Stomach smooth muscle (tissue), 2 donors: Measurements from ENCODE around the gene TMEM269.

Source experiments
- H3K27ac ChIP-seq: one replicate; pipeline ENCODE4 v1.7.0; 2013; ENCODE audit warnings: mild to moderate bottlenecking, low read length, inconsistent platforms
- H3K27me3 ChIP-seq, 2 donors: one replicate each; pipeline ENCODE4 v1.7.0; 2013; ENCODE audit warnings: low read length in 2 of 2; ENCODE audit not compliant: insufficient read depth in 2 of 2, control insufficient read depth in 1 of 2
- H3K36me3 ChIP-seq, 2 donors: one replicate each; pipeline ENCODE4 v1.7.0; 2013; ENCODE audit warnings: low read length in 2 of 2; ENCODE audit not compliant: control insufficient read depth in 2 of 2, insufficient read depth in 2 of 2
- H3K4me1 ChIP-seq: one replicate; pipeline ENCODE4 v1.7.0; 2013; ENCODE audit warnings: low read length; ENCODE audit not compliant: control insufficient read depth, insufficient read depth
- H3K4me3 ChIP-seq, 2 donors: one replicate each; pipeline ENCODE4 v1.7.0; 2013; ENCODE audit warnings: low read length in 2 of 2
- H3K9ac ChIP-seq, 2 donors: one replicate each; pipeline ENCODE4 v1.7.0; 2013; ENCODE audit warnings: low read length in 2 of 2, mild to moderate bottlenecking in 1 of 2
- H3K9me3 ChIP-seq, 2 donors: one replicate each; pipeline ENCODE4 v1.7.0; 2013; ENCODE audit warnings: low read length in 2 of 2; ENCODE audit not compliant: control insufficient read depth in 2 of 2
- donor health status: healthy.
- donor health status: Pancreatic carcinoma.

TMEM269 gene

DNA sequence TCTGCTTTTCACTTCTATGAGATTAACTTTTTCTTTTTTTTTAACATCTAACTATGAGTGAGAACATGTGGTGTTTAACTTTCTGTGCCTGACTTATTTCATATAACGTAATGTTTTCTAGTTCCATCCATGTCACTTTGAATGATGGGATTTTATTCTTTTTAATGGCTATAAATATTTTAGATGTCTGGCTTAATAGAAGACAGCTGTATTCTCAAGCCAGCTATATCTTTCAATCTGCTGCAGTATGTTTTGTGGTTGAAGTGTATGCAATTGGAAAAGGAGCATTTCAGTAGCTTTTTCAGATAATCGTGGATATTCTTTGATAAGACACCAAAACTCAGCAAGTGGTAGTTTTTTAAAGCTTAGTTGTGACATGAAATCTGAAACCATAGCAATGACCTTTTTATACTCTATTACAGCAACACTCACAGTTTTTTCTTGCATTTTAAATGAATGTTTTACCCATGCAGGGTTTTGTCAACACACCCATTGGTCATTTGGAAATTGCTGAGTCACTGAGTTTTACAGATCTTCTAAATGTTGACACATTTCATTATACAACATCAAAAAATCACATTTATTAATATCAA, 38.1 kb downstream of the TMEM269 start:
- H3K4me3 ChIP-seq = no peak overlapping the region
- H3K9ac ChIP-seq = no peak overlapping the region
- no peak overlapping the region for H3K27ac ChIP-seq
- peaks cover under 1% of the 10 kb centered on the region for H3K4me1 ChIP-seq
- H3K9me3 ChIP-seq = no peaks in the 10 kb centered on the region
- H3K36me3 ChIP-seq = peaks cover 0 to 3% of the 10 kb centered on the region in 2 donors
- no peaks in the 10 kb centered on the region for H3K27me3 ChIP-seq

DNA sequence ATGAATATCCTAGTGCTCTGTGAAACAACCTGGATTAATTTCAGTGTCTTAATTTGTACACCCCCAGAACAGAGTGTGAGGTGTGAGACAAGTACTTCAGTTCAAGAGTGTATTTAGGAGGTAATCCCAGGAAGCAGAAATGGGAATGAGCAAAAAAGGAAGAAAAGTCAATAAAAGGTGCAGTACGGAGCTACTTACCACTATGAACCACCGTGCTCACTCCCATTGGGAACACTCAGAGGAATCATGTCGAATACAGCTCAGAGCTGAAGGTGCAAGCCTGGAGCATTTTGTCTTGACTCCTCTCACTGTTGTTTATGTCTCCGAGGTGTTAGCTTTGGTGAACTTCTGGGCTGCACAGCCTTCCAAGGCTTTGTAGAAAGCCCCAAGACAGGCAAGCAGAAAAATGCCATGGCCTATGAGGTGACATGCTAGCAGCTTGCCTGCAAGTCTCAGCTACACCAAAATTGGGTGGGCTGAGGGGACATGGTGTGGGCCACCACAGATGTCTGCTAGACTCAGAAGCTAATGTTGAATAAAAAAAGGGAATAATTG, 39.8 kb downstream of the TMEM269 start:
- Histone ChIP-seq H3K9ac (no peak overlapping the region), H3K36me3 (peaks cover 3 to 4% of the 10 kb centered on the region in 2 donors), H3K4me3 (no peak overlapping the region), H3K9me3 (no peaks in the 10 kb centered on the region), H3K4me1 (no peaks in the 10 kb centered on the region), H3K27ac (no peak overlapping the region), H3K27me3 (no peaks in the 10 kb centered on the region)

DNA sequence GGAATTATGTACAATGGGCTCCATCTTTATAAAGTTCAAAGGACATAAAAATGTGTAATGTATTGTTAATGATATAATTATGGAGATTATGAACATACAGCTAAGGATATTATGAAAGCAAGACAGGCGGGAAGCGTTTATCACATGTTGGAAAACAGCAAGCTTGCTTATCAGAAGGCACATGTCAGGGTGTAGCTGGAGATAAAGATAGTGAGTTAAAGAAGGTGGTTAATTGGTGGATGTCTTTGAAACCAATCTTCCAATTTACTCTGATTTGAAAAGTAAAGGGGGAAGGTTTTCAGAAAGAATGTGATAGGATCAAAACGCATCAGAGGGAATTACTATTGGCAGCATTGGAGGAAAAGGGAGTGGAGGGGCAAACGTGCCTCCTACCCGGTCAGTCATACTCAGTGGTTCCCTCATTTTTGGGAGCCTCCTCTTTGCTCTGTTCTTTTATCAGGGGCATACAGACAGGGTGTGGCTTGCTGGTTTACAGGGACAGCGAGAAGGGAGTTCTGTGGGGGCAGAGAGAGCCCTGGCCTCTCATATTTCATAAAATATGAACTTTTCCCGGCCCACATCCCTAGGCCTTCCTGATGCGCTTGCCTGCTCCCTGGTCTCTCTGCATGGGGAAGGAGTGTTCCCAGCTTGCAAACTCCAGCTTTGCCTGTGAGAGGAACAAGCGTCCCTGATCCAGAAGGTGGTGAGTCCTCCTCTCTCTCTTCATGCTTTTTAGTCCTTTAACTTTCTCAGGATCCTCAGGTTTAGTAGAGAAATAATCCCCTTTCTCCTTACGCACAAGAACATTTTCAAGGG, 40.5 kb downstream of the TMEM269 start:
- Histone ChIP-seq H3K4me3 (no peak overlapping the region), H3K9ac (no peak overlapping the region), H3K27me3 (no peaks in the 10 kb centered on the region), H3K4me1 (no peaks in the 10 kb centered on the region), H3K36me3 (peaks cover 3 to 5% of the 10 kb centered on the region in 2 donors), H3K9me3 (no peaks in the 10 kb centered on the region), H3K27ac (no peak overlapping the region)

DNA sequence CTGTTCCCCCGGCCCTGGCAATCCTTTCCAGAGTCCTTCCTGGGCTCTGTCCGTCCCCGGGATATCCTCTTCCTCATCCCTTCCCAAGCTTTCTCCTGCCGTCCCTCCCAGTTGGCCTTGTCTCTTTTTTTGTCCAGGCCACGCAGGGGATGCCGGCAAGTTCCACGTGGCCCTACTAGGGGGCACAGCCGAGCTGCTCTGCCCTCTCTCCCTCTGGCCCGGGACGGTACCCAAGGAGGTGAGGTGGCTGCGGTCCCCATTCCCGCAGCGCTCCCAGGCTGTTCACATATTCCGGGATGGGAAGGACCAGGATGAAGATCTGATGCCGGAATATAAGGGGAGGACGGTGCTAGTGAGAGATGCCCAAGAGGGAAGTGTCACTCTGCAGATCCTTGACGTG, 45.8 kb downstream of the TMEM269 start:
- no peak overlapping the region for H3K27ac ChIP-seq
- H3K9ac ChIP-seq = no peak overlapping the region
- H3K9me3 ChIP-seq = no peaks in the 10 kb centered on the region
- H3K4me1 ChIP-seq = no peaks in the 10 kb centered on the region
- H3K4me3 ChIP-seq = no peak overlapping the region
- H3K36me3 ChIP-seq = peaks cover 0 to 6% of the 10 kb centered on the region in 2 donors
- H3K27me3 ChIP-seq = no peaks in the 10 kb centered on the region

DNA sequence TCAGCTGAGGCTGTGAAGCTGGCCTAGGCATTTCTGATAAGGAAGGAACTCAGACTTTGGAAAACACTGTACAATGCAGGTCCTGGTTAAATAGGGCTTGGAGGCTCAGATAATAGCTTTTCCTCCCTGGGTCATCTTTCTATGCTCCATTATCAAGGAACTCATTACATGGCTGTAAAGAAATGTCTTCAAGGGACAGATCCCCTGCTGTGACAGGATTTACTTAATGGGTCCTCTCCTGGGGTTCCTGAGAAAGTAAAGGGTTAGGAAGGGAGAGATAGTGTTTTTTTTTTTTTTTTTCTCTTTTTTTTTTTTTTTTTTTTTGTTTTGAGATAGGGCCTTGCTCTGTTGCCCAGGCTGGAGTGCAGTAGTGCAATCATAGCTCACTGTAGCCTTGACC, 46.5 kb downstream of the TMEM269 start:
- Histone ChIP-seq H3K9ac (no peak overlapping the region), H3K27me3 (no peaks in the 10 kb centered on the region), H3K4me3 (no peak overlapping the region), H3K27ac (no peak overlapping the region), H3K9me3 (no peaks in the 10 kb centered on the region), H3K36me3 (peaks cover 0 to 6% of the 10 kb centered on the region in 2 donors), H3K4me1 (no peaks in the 10 kb centered on the region)

DNA sequence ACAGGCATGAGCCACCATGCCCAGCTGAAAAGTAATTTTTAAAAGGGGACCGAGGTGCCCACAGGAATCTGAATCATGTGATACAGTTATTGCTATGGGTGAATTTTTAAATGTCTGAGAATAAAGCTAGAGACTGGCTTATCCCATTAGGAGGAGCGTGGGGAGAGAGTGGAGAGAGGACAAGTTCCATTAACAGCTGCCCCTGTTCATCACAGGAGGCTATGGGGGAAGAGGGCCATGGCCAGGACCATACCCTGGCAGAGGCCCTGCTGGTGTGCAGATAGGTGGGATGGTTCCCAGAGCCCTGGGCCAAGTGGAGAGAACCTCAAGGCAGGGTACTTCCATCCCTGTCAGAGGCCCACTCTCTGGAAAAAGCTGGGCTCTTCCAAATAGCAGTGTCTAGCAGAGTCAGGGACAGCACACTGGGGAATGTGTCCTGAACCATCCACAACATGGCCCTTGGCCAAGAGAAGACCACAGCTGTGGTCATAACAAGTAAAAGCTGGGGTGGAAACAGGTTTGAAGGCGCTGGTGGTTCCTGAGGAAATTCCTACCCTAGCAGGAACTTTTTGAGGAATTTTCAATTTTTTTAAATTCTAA, 48.0 kb downstream of the TMEM269 start:
- Histone ChIP-seq H3K27me3 (no peaks in the 10 kb centered on the region), H3K36me3 (peaks cover 0 to 6% of the 10 kb centered on the region in 2 donors), H3K9me3 (no peaks in the 10 kb centered on the region), H3K4me3 (no peak overlapping the region), H3K27ac (no peak overlapping the region), H3K4me1 (no peaks in the 10 kb centered on the region), H3K9ac (no peak overlapping the region)

DNA sequence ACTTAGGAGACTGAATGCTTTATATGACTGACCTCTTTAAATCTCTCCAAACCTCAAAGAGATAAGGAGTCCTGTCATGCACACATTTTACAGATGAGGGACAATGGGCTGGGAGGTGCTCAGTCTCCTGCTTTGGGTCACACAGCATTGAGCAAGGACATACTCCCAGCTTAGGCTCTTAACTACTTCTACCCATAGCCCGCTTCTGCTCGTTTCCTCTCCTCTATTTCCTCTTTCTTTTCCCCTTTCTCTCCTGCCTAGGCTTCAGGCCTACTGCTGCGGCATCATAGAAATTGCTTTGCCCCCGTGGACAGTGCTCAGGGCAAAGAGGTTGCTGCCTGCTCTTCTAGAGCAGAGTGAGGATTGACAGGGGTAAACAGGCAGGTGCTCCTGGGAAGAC, 49.2 kb downstream of the TMEM269 start:
- no peaks in the 10 kb centered on the region for H3K27me3 ChIP-seq
- no peak overlapping the region for H3K4me3 ChIP-seq
- H3K9me3 ChIP-seq = no peaks in the 10 kb centered on the region
- H3K9ac ChIP-seq = no peak overlapping the region
- peaks cover 3 to 6% of the 10 kb centered on the region in 2 donors for H3K36me3 ChIP-seq
- H3K4me1 ChIP-seq = no peaks in the 10 kb centered on the region
- H3K27ac ChIP-seq = no peak overlapping the region

DNA sequence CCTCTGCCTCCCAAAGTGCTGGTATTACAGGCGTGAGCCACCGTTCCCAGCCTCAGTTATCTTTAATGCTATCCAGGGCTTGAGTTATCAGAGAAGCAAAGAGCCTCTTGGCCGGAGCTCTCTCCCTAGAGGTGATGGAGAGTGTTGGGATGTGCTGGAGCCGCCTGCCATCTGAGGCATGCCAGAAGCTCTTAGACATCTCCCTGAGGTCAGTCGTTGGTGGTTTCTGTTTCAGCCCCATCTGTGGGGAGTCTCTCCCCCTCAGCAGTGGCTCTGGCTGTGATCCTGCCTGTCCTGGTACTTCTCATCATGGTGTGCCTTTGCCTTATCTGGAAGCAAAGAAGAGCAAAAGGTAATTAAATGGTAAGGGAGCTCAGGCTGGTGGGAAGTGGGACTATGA, 50.0 kb downstream of the TMEM269 start:
- Histone ChIP-seq H3K36me3 (peaks cover 2 to 3% of the 10 kb centered on the region in 2 donors), H3K9ac (no peak overlapping the region), H3K27ac (no peak overlapping the region), H3K4me3 (no peak overlapping the region), H3K27me3 (no peaks in the 10 kb centered on the region), H3K4me1 (no peaks in the 10 kb centered on the region), H3K9me3 (no peaks in the 10 kb centered on the region)

DNA sequence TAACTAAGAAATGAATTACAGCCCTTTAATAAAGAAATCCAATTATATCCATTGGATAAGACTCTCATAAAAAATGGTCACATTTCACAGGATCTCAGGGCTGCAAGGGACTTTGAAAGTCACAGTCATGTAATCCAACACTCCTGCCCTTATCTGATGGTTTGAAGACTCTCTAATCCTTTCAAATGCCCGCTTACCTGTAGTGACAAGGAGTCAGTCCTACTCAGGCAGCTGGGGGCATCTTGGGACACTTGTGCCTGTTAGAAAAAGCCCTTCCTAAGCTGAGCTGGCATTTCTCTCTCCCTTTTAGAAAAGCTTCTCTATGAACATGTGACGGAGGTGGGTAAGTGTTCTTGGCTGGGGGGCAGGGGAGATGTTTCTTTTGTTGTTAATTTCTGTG, 50.6 kb downstream of the TMEM269 start:
- H3K4me3 ChIP-seq = no peak overlapping the region
- H3K9me3 ChIP-seq = no peaks in the 10 kb centered on the region
- H3K36me3 ChIP-seq = peaks cover 2 to 3% of the 10 kb centered on the region in 2 donors

DNA sequence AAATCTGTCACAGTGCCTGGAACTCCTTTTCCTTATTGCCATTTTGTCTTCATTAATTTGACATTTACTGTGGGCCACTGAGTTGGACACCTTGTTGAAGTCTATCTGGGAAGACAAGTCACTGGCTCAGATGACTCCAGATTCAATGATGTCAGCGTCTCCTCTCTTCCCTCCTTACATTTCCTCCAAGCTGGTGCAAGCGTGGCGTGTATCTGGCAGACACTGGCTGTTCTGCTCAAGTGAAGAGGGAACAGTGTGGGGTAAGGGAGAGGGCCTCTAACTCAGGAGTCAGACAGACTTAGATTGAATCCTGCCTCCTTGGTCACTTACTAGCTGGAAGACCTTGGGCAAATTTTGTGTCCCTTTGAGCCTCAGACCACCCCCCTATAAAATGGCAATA, 52.9 kb downstream of the TMEM269 start:
- Histone ChIP-seq H3K4me1 (no peaks in the 10 kb centered on the region), H3K9ac (no peak overlapping the region), H3K4me3 (no peak overlapping the region), H3K27me3 (no peaks in the 10 kb centered on the region), H3K27ac (no peak overlapping the region), H3K36me3 (peaks cover 3 to 11% of the 10 kb centered on the region in 2 donors), H3K9me3 (no peaks in the 10 kb centered on the region)

More for the DNA sequence above, 50.6 kb downstream of the TMEM269 start:
- Histone ChIP-seq H3K27ac (no peak overlapping the region), H3K4me1 (no peaks in the 10 kb centered on the region), H3K27me3 (no peaks in the 10 kb centered on the region), H3K9ac (no peak overlapping the region)
